OCI-LY7 (cell line): ENCODE measurements around the gene SLC22A7. TPM values are rescaled to one million over a fixed set of nuclear protein-coding genes. Genes with fewer than 3 reads are reported as not detected.

Experiments
- BruUV-seq: library from RNA; stranded (reverse); fragments of 400-500 nt; replicated peaks from 2 replicates; lab custom pipeline; 2021; lab: Mats Ljungman, UMichigan
- CTCF ChIA-PET: fragments of 300-600 bp; sonication (Branson Sonifier 250); formaldehyde crosslinking; loops from one replicate; lab custom pipeline; 2022; ENCODE audit warnings: antibody characterized with exemption; ENCODE audit not compliant: unreplicated experiment; lab: Charles Lee
- POLR2A ChIA-PET: fragments of 300-600 bp; sonication (Branson Sonifier 250); formaldehyde crosslinking; loops from one replicate; lab custom pipeline; 2022; ENCODE audit warnings: antibody characterized with exemption; lab: Charles Lee
- DNase-seq: peaks from one replicate; pipeline ENCODE4 v3.0.0-alpha.2; 2015; ENCODE audit warnings: low spot score
- H2AFZ ChIP-seq: fragments of 200-600 bp; sonication (generic), shearing (Covaris generic); 2 replicates; pipeline ENCODE4 v1.6.1; 2014; ENCODE audit warnings: mild to moderate bottlenecking, antibody characterized with exemption, low read length, moderate library complexity
- H3K27ac ChIP-seq: fragments of 200-600 bp; sonication (generic); 2 replicates; pipeline ENCODE4 v1.5.1; 2014; ENCODE audit warnings: mixed run types, low read depth, mild to moderate bottlenecking, moderate library complexity, low read length, inconsistent platforms; ENCODE audit not compliant: poor library complexity, severe bottlenecking
- H3K36me3 ChIP-seq: fragments of 200-600 bp; sonication (generic); 2 replicates; pipeline ENCODE4 v1.6.1; 2014; ENCODE audit warnings: mild to moderate bottlenecking, antibody characterized with exemption, low read length, moderate library complexity, mixed read lengths; ENCODE audit not compliant: insufficient read depth
- H3K4me1 ChIP-seq: fragments of 200-600 bp; sonication (generic); 2 replicates; pipeline ENCODE4 v1.5.1; 2014; ENCODE audit warnings: mild to moderate bottlenecking, low read length; ENCODE audit not compliant: insufficient read depth, poor library complexity, severe bottlenecking
- H3K4me2 ChIP-seq: fragments of 200-600 bp; sonication (generic); 2 replicates; pipeline ENCODE4 v1.6.1; 2014; ENCODE audit warnings: mild to moderate bottlenecking, low read length
- H3K4me3 ChIP-seq: fragments of 200-600 bp; sonication (generic); 2 replicates; pipeline ENCODE4 v1.5.1; 2014; ENCODE audit warnings: mild to moderate bottlenecking, low read depth, low read length; ENCODE audit not compliant: poor library complexity, severe bottlenecking
- H3K79me2 ChIP-seq: fragments of 200-600 bp; sonication (generic); 2 replicates; pipeline ENCODE4 v1.6.1; 2016; ENCODE audit warnings: low read depth, mild to moderate bottlenecking, low read length, moderate library complexity, mixed read lengths; ENCODE audit not compliant: insufficient read depth
- H3K9me2 ChIP-seq: fragments of 200-600 bp; sonication (generic); 2 replicates; pipeline ENCODE4 v1.6.1; 2016; ENCODE audit warnings: mild to moderate bottlenecking, low read length, mixed read lengths; ENCODE audit not compliant: insufficient read depth
- H3K9me3 ChIP-seq: fragments of 200-600 bp; sonication (generic); 2 replicates; pipeline ENCODE4 v1.6.1; 2014; ENCODE audit warnings: mild to moderate bottlenecking, mixed run types, low read length, mixed read lengths
- H4K20me1 ChIP-seq: fragments of 200-600 bp; sonication (generic); 2 replicates; pipeline ENCODE4 v1.6.1; 2014; ENCODE audit warnings: mild to moderate bottlenecking, antibody characterized with exemption, low read length, moderate library complexity, mixed read lengths; ENCODE audit not compliant: insufficient read depth
- CTCF ChIP-seq: fragments of 200-600 bp; sonication (generic); conservative IDR thresholded peaks from 2 replicates; pipeline ENCODE4 v1.5.1; 2014; ENCODE audit warnings: mild to moderate bottlenecking, antibody characterized with exemption, low read length, moderate library complexity, mixed read lengths
- EZH2phosphoT487 ChIP-seq: fragments of 200-600 bp; sonication (generic); IDR thresholded peaks from 2 replicates; pipeline ENCODE4 v1.6.1; 2018; ENCODE audit warnings: low read depth, borderline replicate concordance, mild to moderate bottlenecking, mixed run types, antibody characterized with exemption, low read length, moderate library complexity, mixed read lengths
- intact Hi-C: fragments of 100-400 bp; cut with micrococcal nuclease; formaldehyde crosslinking; loops from one replicate; pipeline ENCODE4 v1.10.0; 2022; ENCODE audit not compliant: unreplicated experiment
- total RNA-seq, 2 experiments: library from RNA; depleted of rRNA in 1 of 2; stranded (reverse); fragments of >200 nt in 1 of 2; shearing (Covaris generic) in 1 of 2; gene quantifications; 2 replicates each; pipeline ENCODE4 v1.2.3, GENCODE V29; 2014 to 2022

Gene SLC22A7
- total RNA-seq, 2 experiments from 2014 or later: not detected

- intact Hi-C loops: no loop called here
- Histone ChIP-seq H4K20me1 (no peaks in the 10 kb centered on the region), H3K79me2 (no peaks in the 10 kb centered on the region), H3K4me1 (peaks cover 15% of the 10 kb centered on the region), H2AFZ (no peak overlapping the region), H3K4me3 (no peak overlapping the region), H3K9me2 (no peaks in the 10 kb centered on the region), H3K4me2 (no peak overlapping the region), H3K9me3 (no peaks in the 10 kb centered on the region), H3K36me3 (no peaks in the 10 kb centered on the region), H3K27ac (no peak overlapping the region)
- no peak for TF ChIP-seq EZH2phosphoT487
- TF ChIP-seq CTCF: no peak
- DNase-seq: no peak
- BruUV-seq: no TSS peak
- CTCF ChIA-PET: no interaction called here
- POLR2A ChIA-PET: no interaction called here
Observed at GRCh38 chr6:43303751-43304331, 5.8 kb downstream of the SLC22A7 start.

DNA sequence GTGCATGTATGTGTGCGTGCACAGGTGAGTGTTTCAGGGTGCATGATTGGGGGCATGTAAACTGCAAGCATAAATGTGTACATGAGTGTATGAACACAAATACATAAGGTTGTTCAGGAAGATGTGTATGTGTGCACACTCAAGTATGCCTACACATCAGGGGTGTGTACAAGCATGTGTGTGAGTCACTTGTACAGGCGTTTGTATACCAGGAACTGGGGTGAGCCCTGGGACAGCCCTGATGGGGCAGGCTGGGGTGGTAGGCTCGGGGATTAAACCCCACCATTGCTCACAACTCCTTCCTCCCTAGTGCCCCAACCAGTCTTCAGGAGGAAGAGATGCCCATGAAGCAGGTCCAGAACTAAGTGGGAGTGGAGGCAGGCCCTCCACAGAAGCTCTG, 6.3 kb downstream of the SLC22A7 start:
- ChIA-PET POLR2A (interaction anchor here (0.5 kb wide), 1 partner anchor 13 kb away, joined by 3 read pairs; no protein-coding TSS in a partner anchor), CTCF (no interaction called here)
- no peak for DNase-seq
- no peak overlapping the region for H3K4me2 ChIP-seq
- H4K20me1 ChIP-seq: no peaks in the 10 kb centered on the region
- H3K27ac ChIP-seq: no peak overlapping the region
- H3K4me3 ChIP-seq: no peak overlapping the region
- intact Hi-C loops: no loop called here
- no peaks in the 10 kb centered on the region for H3K36me3 ChIP-seq
- no peaks in the 10 kb centered on the region for H3K9me2 ChIP-seq
- TF ChIP-seq EZH2phosphoT487: no peak
- no peak for TF ChIP-seq CTCF
- H2AFZ ChIP-seq: no peak overlapping the region
- no peaks in the 10 kb centered on the region for H3K9me3 ChIP-seq
- BruUV-seq: no TSS peak
- peaks cover 18% of the 10 kb centered on the region for H3K4me1 ChIP-seq
- no peaks in the 10 kb centered on the region for H3K79me2 ChIP-seq

DNA sequence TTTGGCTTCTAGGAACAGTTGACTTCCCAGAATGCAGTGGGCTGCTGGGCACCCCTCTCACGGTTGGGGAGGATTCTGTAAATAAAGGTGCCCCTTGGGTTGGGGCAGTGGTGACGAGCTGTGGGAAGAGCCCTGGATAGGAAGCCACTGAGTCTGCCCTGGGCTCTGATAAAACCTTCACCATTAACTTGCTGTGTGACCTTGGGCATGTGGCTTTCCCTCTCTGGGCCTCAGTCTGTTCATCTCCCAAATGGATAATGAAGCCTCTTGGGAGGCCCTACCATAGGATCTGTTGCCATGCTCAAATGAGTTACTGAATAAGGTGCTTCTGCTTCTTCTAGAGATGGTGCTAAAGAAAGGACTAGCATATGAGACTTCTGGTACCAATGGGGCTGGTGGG, 6.8 kb downstream of the SLC22A7 start:
- CTCF ChIA-PET: no interaction called here
- Histone ChIP-seq H3K4me1 (peaks cover 15% of the 10 kb centered on the region), H3K9me2 (no peaks in the 10 kb centered on the region), H3K27ac (no peak overlapping the region), H3K36me3 (no peaks in the 10 kb centered on the region), H3K4me3 (no peak overlapping the region), H3K79me2 (no peaks in the 10 kb centered on the region), H3K4me2 (no peak overlapping the region), H2AFZ (no peak overlapping the region), H4K20me1 (no peaks in the 10 kb centered on the region), H3K9me3 (no peaks in the 10 kb centered on the region)
- TF ChIP-seq EZH2phosphoT487 (no peak), CTCF (no peak)
- no TSS peak for BruUV-seq
- DNase-seq: no peak
- intact Hi-C loops: no loop called here
- POLR2A ChIA-PET: interaction anchor here (0.5 kb wide), 1 partner anchor 12 kb away, joined by 3 read pairs; no protein-coding TSS in a partner anchor
